Sigmoid colon (tissue), 7 donors: ENCODE results near the gene IL31RA. TPM values are rescaled to one million over a fixed set of nuclear protein-coding genes. Genes with fewer than 3 reads are reported as not detected.
"Not testable (repeated sequence)": the region's sequence is repeated elsewhere in the genome, so short reads cannot be mapped to it uniquely, and the experiment has no call there.

ENCODE experiments used
- DNase-seq: peaks from one replicate; pipeline ENCODE4 v3.0.0-alpha.2; 2019
- H3K27ac ChIP-seq, 4 donors: fragments of 200-600 bp; sonication (generic); one replicate each; pipeline ENCODE4 v1.5.1; 2016 to 2019; ENCODE audit warnings: mild to moderate bottlenecking in 1 of 4
- H3K27me3 ChIP-seq, 3 donors: fragments of 200-600 bp; sonication (generic); one replicate each; pipeline ENCODE4 v1.5.1; 2019; ENCODE audit warnings: mild to moderate bottlenecking in 1 of 3
- H3K36me3 ChIP-seq, 4 donors: fragments of 200-600 bp; sonication (generic); one replicate each; pipeline ENCODE4 v1.5.1; 2016 to 2019
- H3K4me1 ChIP-seq, 4 donors: fragments of 200-600 bp; sonication (generic); one replicate each; pipeline ENCODE4 v1.5.1; 2017 to 2019
- H3K4me3 ChIP-seq, 4 donors: fragments of 200-600 bp; sonication (generic); one replicate each; pipeline ENCODE4 v1.5.1; 2017 to 2019; ENCODE audit warnings: mild to moderate bottlenecking in 2 of 4, moderate library complexity in 1 of 4
- H3K9me3 ChIP-seq, 4 donors: fragments of 200-600 bp in 3 of 4; sonication (generic) in 3 of 4; one replicate each; pipeline versions ENCODE4 v1.5.1 to v1.6.1; 2013 to 2019
- CTCF ChIP-seq, 4 experiments: fragments of 450-650 bp in 3 of 4; fragments of 200-600 bp in 1 of 4; IDR thresholded peaks; one replicate each; pipeline ENCODE4 v1.5.1; 2016 to 2019; ENCODE audit warnings: antibody characterized with exemption in 4 of 4, mild to moderate bottlenecking in 3 of 4, moderate library complexity in 2 of 4
- EP300 ChIP-seq, 4 donors: sonication (generic); formaldehyde crosslinking; IDR thresholded peaks; one replicate each; pipeline ENCODE4 v1.6.1; 2017; ENCODE audit warnings: antibody characterized with exemption in 4 of 4
- POLR2A ChIP-seq, 2 donors: fragments of 450-650 bp; IDR thresholded peaks; one replicate each; pipeline ENCODE4 v1.6.1; 2016; ENCODE audit warnings: antibody characterized with exemption in 2 of 2, mild to moderate bottlenecking in 2 of 2, moderate library complexity in 2 of 2
- POLR2AphosphoS5 ChIP-seq, 4 donors: sonication (generic); formaldehyde crosslinking; IDR thresholded peaks; one replicate each; pipeline ENCODE4 v1.6.1; 2017; ENCODE audit warnings: antibody characterized with exemption in 4 of 4
- WGBS, 2 donors: extraction: QIAGEN DNeasy Blood & Tissue Kit; methylation state at CpG; one replicate each; pipeline ENCODE4 v1.1.7; 2013; 5-methylcytosine and 5-hydroxymethylcytosine counted together
- intact Hi-C: fragments of 100-400 bp; cut with DNase I; formaldehyde crosslinking; loops from one replicate; pipeline ENCODE4 v1.15.1; 2023
- polyA plus RNA-seq, 3 donors: library from polyadenylated mRNA; stranded (reverse); fragments of 200-250 nt; gene quantifications; one replicate each; pipeline ENCODE4 v1.2.3, GENCODE V29; 2013
- total RNA-seq, 4 donors: library from RNA; depleted of rRNA; stranded (reverse); fragments of >200 nt; gene quantifications; one replicate each; pipeline ENCODE4 v1.1.0, GENCODE V29; 2016
- donor health status: healthy with polysubstance abuse.
- donor health status: Bipolar disorder and iron deficiency.
- donor health status: healthy.

Gene IL31RA
- total RNA-seq (1 to 10 TPM in 2 of 4 donors, under 1 TPM in 1, not detected in 1; 0.36 to 3.3 (median 2.7) TPM), polyA plus RNA-seq (under 1 TPM in 1 of 3 donors, not detected in 2; 0.09 TPM)

GRCh38 chr5:55850839-55851674 lies at the start of gene IL31RA:
Gene IL31RA (plus strand): TSS chr5:55851357. CDS start chr5:55851571, 214 bp downstream.
- no peaks in the 10 kb centered on the region for H3K36me3 ChIP-seq
- H3K27ac ChIP-seq: peak within 1 kb of the TSS in 1 of 4 donors; percentile 42
- no peaks in the 10 kb centered on the region for H3K27me3 ChIP-seq
- 90 to 92% methylated on average over 10 of the region's 10 CpGs for WGBS, 2 donors
- no peaks in the 10 kb centered on the region for H3K4me1 ChIP-seq
- peak within 1 kb of the TSS in 1 of 4 donors; percentile 15 for H3K4me3 ChIP-seq
- intact Hi-C loops: no loop called here
- no peaks in the 10 kb centered on the region for H3K9me3 ChIP-seq
- no peak for TF ChIP-seq POLR2A (IDR thresholded peaks at IDR 0.05)
- TF ChIP-seq EP300 (IDR thresholded peaks at IDR 0.05): no peak
- TF ChIP-seq POLR2AphosphoS5 (IDR thresholded peaks at IDR 0.05): no peak
- no peak for TF ChIP-seq CTCF (IDR thresholded peaks at IDR 0.05)
- no peak for DNase-seq

- H3K27me3 ChIP-seq, H3K4me3 ChIP-seq, H3K4me1 ChIP-seq, H3K9me3 ChIP-seq, H3K36me3 ChIP-seq, intact Hi-C loops, DNase-seq, H3K27ac ChIP-seq: not testable (repeated sequence)
- 65 to 73% methylated on average over 7 of the region's 7 CpGs for WGBS, 2 donors
Observed at GRCh38 chr5:55808814-55809213, 42.3 kb upstream of the IL31RA start.

GRCh38 chr5:55815939-55816338 lies 35.2 kb upstream of the IL31RA start:
- H3K4me1 ChIP-seq, H3K9me3 ChIP-seq, H3K27me3 ChIP-seq, H3K27ac ChIP-seq, DNase-seq, H3K36me3 ChIP-seq, H3K4me3 ChIP-seq, intact Hi-C loops: not testable (repeated sequence)
- 61 to 78% methylated on average over 4 of the region's 4 CpGs for WGBS, 2 donors

- H3K4me1 ChIP-seq: peaks cover 0 to under 1% (median 0%) of the 10 kb centered on the region in 4 donors
- no peaks in the 10 kb centered on the region for H3K36me3 ChIP-seq
- TF ChIP-seq EP300 (IDR thresholded peaks at IDR 0.05): no peak
- TF ChIP-seq CTCF (IDR thresholded peaks at IDR 0.05): no peak
- TF ChIP-seq POLR2A (IDR thresholded peaks at IDR 0.05): no peak
- TF ChIP-seq POLR2AphosphoS5 (IDR thresholded peaks at IDR 0.05): no peak
- no peak for DNase-seq
- intact Hi-C loops: no loop called here
- H3K27me3 ChIP-seq: peaks cover 0 to 2% (median 0%) of the 10 kb centered on the region in 3 donors
- no peak overlapping the region for H3K4me3 ChIP-seq
- no peak overlapping the region for H3K27ac ChIP-seq
- H3K9me3 ChIP-seq: no peaks in the 10 kb centered on the region
Observed at GRCh38 chr5:55816342-55816741, 34.8 kb upstream of the IL31RA start.

GRCh38 chr5:55817030-55817429 lies 34.1 kb upstream of the IL31RA start:
- H3K4me1 ChIP-seq: peaks cover 0 to 8% (median 5%) of the 10 kb centered on the region in 4 donors
- H3K27ac ChIP-seq: no peak overlapping the region
- no peak for DNase-seq
- WGBS, 2 donors: 76 to 84% methylated on average over 2 of the region's 2 CpGs
- TF ChIP-seq POLR2AphosphoS5 (IDR thresholded peaks at IDR 0.05): no peak
- no peak for TF ChIP-seq POLR2A (IDR thresholded peaks at IDR 0.05)
- no peak for TF ChIP-seq CTCF (IDR thresholded peaks at IDR 0.05)
- TF ChIP-seq EP300 (IDR thresholded peaks at IDR 0.05): no peak
- H3K4me3 ChIP-seq: no peak overlapping the region
- intact Hi-C loops: no loop called here
- H3K27me3 ChIP-seq: peaks cover 4 to 9% (median 5%) of the 10 kb centered on the region in 3 donors
- no peaks in the 10 kb centered on the region for H3K36me3 ChIP-seq
- no peaks in the 10 kb centered on the region for H3K9me3 ChIP-seq
